ENCODE data around the gene RRP12. TPM values are rescaled to one million over a fixed set of nuclear protein-coding genes. Genes with fewer than 3 reads are reported as not detected.

RRP12 gene
- total and polyA plus RNA-seq, 9 of the 15 experiments (the other 6 are each of a cell fraction or from before 2014, with no cell fraction given): 4.6 to 68.2 (median 21.8) TPM

GRCh38 chr10:97356918-97357317 is 44.2 kb downstream of the RRP12 start (continued):
- TF ChIP-seq ZHX1 (conservative IDR thresholded peaks at IDR 0.05; ENCODE audit: low read length) (no peak), ZNF324 (CRISPR knock-in tag; IDR thresholded peaks at IDR 0.05) (no peak), CREM (IDR thresholded peaks at IDR 0.05; ENCODE audit: low read depth) (no peak)

GRCh38 chr10:97356318-97356914 is 44.7 kb downstream of the RRP12 start:
- POLR2A ChIA-PET: interaction anchor here (1.0 to 1.1 kb wide), 2 partner anchors 23 to 78 kb away, joined by 3 read pairs; no protein-coding TSS in a partner anchor
- ATAC-seq (no peak), FAIRE-seq (no peak), DNase-seq (ENCODE audit: extremely low read depth in 1 of 4, low spot score in 3 of 4) (no peak)
- Histone ChIP-seq H3K9me3 (replicated peaks; ENCODE audit: control insufficient read depth, insufficient read depth, low read depth, low read length) (no peaks in the 10 kb centered on the region), H3K27me3 (ENCODE audit: control insufficient read depth in 2 of 2, insufficient read depth in 2 of 2, low read length in 2 of 2) (no peaks in the 10 kb centered on the region), H3K4me1 (replicated peaks in 1 of 2; ENCODE audit: control insufficient read depth in 2 of 2, insufficient read depth in 2 of 2, low read length in 2 of 2) (no peaks in the 10 kb centered on the region; a peak in 1 of 5 replicates), H3K27ac (ENCODE audit: extremely low read depth, low read depth, low read length) (no peak overlapping the region), H2AFZ (ENCODE audit: low read depth, low read length) (no peak overlapping the region), H3K4me2 (ENCODE audit: insufficient read depth, low read length) (no peak overlapping the region), H4K20me1 (replicated peaks; ENCODE audit: control insufficient read depth, insufficient read depth, low read length) (no peaks in the 10 kb centered on the region), H3K9me1 (ENCODE audit: control insufficient read depth, insufficient read depth, low read length) (no peaks in the 10 kb centered on the region), H3K4me3 (no peak overlapping the region), H3K36me3 (ENCODE audit: control insufficient read depth, insufficient read depth, low read length) (peaks cover 60% of the 10 kb centered on the region; the same call in 2 of the 3 replicates), H3K79me2 (ENCODE audit: control insufficient read depth, insufficient read depth, low read length) (no peaks in the 10 kb centered on the region), H3K9ac (ENCODE audit: insufficient read depth in 1 of 2, low read depth in 2 of 2, low read length in 2 of 2) (no peak overlapping the region)
- WGBS (ENCODE audit: insufficient coverage, low coverage, missing lambda C conversion rate): 78% methylated on average over 3 of the region's 6 CpGs
- intact Hi-C loops (cut with micrococcal nuclease): loop anchor here (5.0 kb wide), 1 partner anchor 284 kb away; no protein-coding TSS in a partner anchor
- in situ Hi-C loops (cut with MboI): loop anchor here (10.0 kb wide), 1 partner anchor 282 kb away; no protein-coding TSS in a partner anchor
- BruUV-seq (replicated peaks): no TSS peak
- CTCF ChIA-PET (ENCODE audit: low intra/inter-chr PET ratio): interaction anchor here (0.7 to 1.1 kb wide), 3 partner anchors 74 to 979 kb away, joined by 3 read pairs; no protein-coding TSS in a partner anchor
- TF ChIP-seq ZNF644 (tag; IDR thresholded peaks at IDR 0.05; ENCODE audit: low read depth) (no peak), MEIS2 (IDR thresholded peaks at IDR 0.05; ENCODE audit: partially characterized antibody) (no peak), ZNF12 (CRISPR knock-in tag; IDR thresholded peaks at IDR 0.05) (no peak), ZNF253 (CRISPR knock-in tag; conservative IDR thresholded peaks at IDR 0.05) (no peak), MAFG (tag; conservative IDR thresholded peaks at IDR 0.05) (no peak), ETS2 (tag; IDR thresholded peaks at IDR 0.05; ENCODE audit: borderline replicate concordance, poor library complexity, severe bottlenecking) (no peak), PCBP1 (IDR thresholded peaks at IDR 0.05; ENCODE audit: low read depth, low read length, poor library complexity, severe bottlenecking) (no peak), LEF1 (IDR thresholded peaks at IDR 0.05) (no peak), ZNF583 (CRISPR knock-in tag; IDR thresholded peaks at IDR 0.05) (no peak), ATF4 (CRISPR knock-in tag; IDR thresholded peaks at IDR 0.05) (no peak), TEAD1 (CRISPR knock-in tag; IDR thresholded peaks at IDR 0.05) (no peak)

Measured in K562 (cell line).